HEK293T (cell line): Measurements from ENCODE around the gene CTPS2.

Experiments used
- CTCF ChIA-PET: fragments of 350-600 bp; formaldehyde crosslinking; extraction: SDS; loops from one replicate; lab custom pipeline; 2021; ENCODE audit warnings: antibody characterized with exemption, inconsistent platforms; lab: Yijun Ruan, JAX
- POLR2A ChIA-PET: fragments of 350-600 bp; formaldehyde crosslinking; extraction: SDS; loops from one replicate; lab custom pipeline; 2020; ENCODE audit warnings: antibody characterized with exemption, inconsistent platforms; lab: Yijun Ruan, JAX
- DNase-seq: peaks from one replicate; pipeline ENCODE4 v3.0.0; 2012; ENCODE audit warnings: mixed read lengths; ENCODE audit errors: extremely low spot score
- ARNT ChIP-seq: fragments of 450-650 bp; IDR thresholded peaks from 2 replicates; pipeline ENCODE4 v1.6.1; 2017; ENCODE audit warnings: mild to moderate bottlenecking
- BHLHE40 ChIP-seq: fragments of 450-650 bp; IDR thresholded peaks from 2 replicates; pipeline ENCODE4 v1.6.1; 2016; ENCODE audit warnings: mild to moderate bottlenecking, moderate library complexity, borderline replicate concordance
- CTBP1 ChIP-seq: fragments of 450-650 bp; IDR thresholded peaks from 2 replicates; pipeline ENCODE4 v1.6.1; 2016; ENCODE audit warnings: borderline replicate concordance
- ELF4 ChIP-seq: fragments of 450-650 bp; IDR thresholded peaks from 2 replicates; pipeline ENCODE4 v1.6.1; 2017; ENCODE audit warnings: antibody characterized with exemption
- FOXA1 ChIP-seq: fragments of 450-650 bp; IDR thresholded peaks from 2 replicates; pipeline ENCODE4 v1.6.1; 2016; ENCODE audit warnings: mild to moderate bottlenecking
- FOXK2 ChIP-seq: fragments of 450-650 bp; IDR thresholded peaks from 2 replicates; pipeline ENCODE4 v1.6.1; 2016; ENCODE audit warnings: mild to moderate bottlenecking
- FOXM1 ChIP-seq: fragments of 450-650 bp; IDR thresholded peaks from 2 replicates; pipeline ENCODE4 v1.6.1; 2017; ENCODE audit warnings: mild to moderate bottlenecking, borderline replicate concordance
- HDGF ChIP-seq: fragments of 450-650 bp; IDR thresholded peaks from 2 replicates; pipeline ENCODE4 v1.6.1; 2017; ENCODE audit warnings: antibody characterized with exemption, borderline replicate concordance
- L3MBTL2 ChIP-seq: fragments of 450-650 bp; conservative IDR thresholded peaks from 2 replicates; pipeline ENCODE4 v1.6.1; 2016; ENCODE audit warnings: mild to moderate bottlenecking
- LEF1 ChIP-seq: fragments of 450-650 bp; IDR thresholded peaks from 2 replicates; pipeline ENCODE4 v1.6.1; 2017; ENCODE audit warnings: mild to moderate bottlenecking, borderline replicate concordance
- NFRKB ChIP-seq: fragments of 450-650 bp; IDR thresholded peaks from 2 replicates; pipeline ENCODE4 v1.6.1; 2016; ENCODE audit warnings: mild to moderate bottlenecking, moderate library complexity
- PKNOX1 ChIP-seq: fragments of 450-650 bp; IDR thresholded peaks from 2 replicates; pipeline ENCODE4 v1.6.1; 2016
- SP1 ChIP-seq: fragments of 450-650 bp; IDR thresholded peaks from 2 replicates; pipeline ENCODE4 v1.6.1; 2017
- SUZ12 ChIP-seq: fragments of 450-650 bp; IDR thresholded peaks from 2 replicates; pipeline ENCODE4 v1.6.1; 2016; ENCODE audit warnings: mild to moderate bottlenecking
- TARDBP ChIP-seq: fragments of 450-650 bp; IDR thresholded peaks from 2 replicates; pipeline ENCODE4 v1.6.1; 2016
- ZNF384 ChIP-seq: fragments of 450-650 bp; IDR thresholded peaks from 2 replicates; pipeline ENCODE4 v1.6.1; 2016

Gene CTPS2

GRCh38 chrX:16589211-16589610, 123.3 kb downstream of the CTPS2 start:
- CTCF ChIA-PET = interaction anchor here (0.7 kb wide), 1 partner anchor 153 kb away, joined by 3 read pairs; no protein-coding TSS in a partner anchor
- no peak for TF ChIP-seq BHLHE40
- TF ChIP-seq SP1 = no peak
- no peak for TF ChIP-seq FOXM1
- no peak for TF ChIP-seq CTBP1
- no peak for TF ChIP-seq LEF1
- TF ChIP-seq TARDBP = no peak
- TF ChIP-seq SUZ12 = no peak
- TF ChIP-seq FOXK2 = no peak
- TF ChIP-seq NFRKB = no peak
- no peak for TF ChIP-seq L3MBTL2
- TF ChIP-seq ARNT = no peak
- TF ChIP-seq HDGF = no peak
- no peak for TF ChIP-seq FOXA1
- no peak for TF ChIP-seq ELF4
- no peak for TF ChIP-seq ZNF384
- no peak for TF ChIP-seq PKNOX1
- DNase-seq = no peak
- POLR2A ChIA-PET = no interaction called here

GRCh38 chrX:16588266-16588665, 124.2 kb downstream of the CTPS2 start:
- DNase-seq = no peak
- ChIA-PET CTCF (no interaction called here), POLR2A (no interaction called here)
- no peak for TF ChIP-seq FOXA1
- TF ChIP-seq TARDBP = no peak
- TF ChIP-seq SP1 = no peak
- no peak for TF ChIP-seq ZNF384
- TF ChIP-seq L3MBTL2 = no peak
- no peak for TF ChIP-seq BHLHE40
- no peak for TF ChIP-seq CTBP1
- no peak for TF ChIP-seq FOXM1
- TF ChIP-seq SUZ12 = no peak
- no peak for TF ChIP-seq FOXK2
- TF ChIP-seq ELF4 = no peak
- TF ChIP-seq PKNOX1 = no peak
- TF ChIP-seq LEF1 = no peak
- no peak for TF ChIP-seq ARNT

- no peak for DNase-seq
- ChIA-PET CTCF (no interaction called here), POLR2A (no interaction called here)
- TF ChIP-seq FOXM1 (no peak), SUZ12 (no peak), ELF4 (no peak), BHLHE40 (no peak), ZNF384 (no peak), ARNT (no peak), L3MBTL2 (no peak), LEF1 (no peak), HDGF (no peak), CTBP1 (no peak), TARDBP (no peak), FOXA1 (no peak), NFRKB (no peak), FOXK2 (no peak), SP1 (no peak), PKNOX1 (no peak)
These were observed 124.6 kb downstream of the CTPS2 start for GRCh38 chrX:16587836-16588235.

GRCh38 chrX:16586377-16587112, 125.9 kb downstream of the CTPS2 start:
- CTCF ChIA-PET = no interaction called here
- no peak for DNase-seq
- POLR2A ChIA-PET = no interaction called here
- TF ChIP-seq L3MBTL2 (no peak), LEF1 (no peak), BHLHE40 (no peak)

- ChIA-PET CTCF (no interaction called here), POLR2A (no interaction called here)
- TF ChIP-seq PKNOX1 (no peak), FOXK2 (no peak), TARDBP (no peak), CTBP1 (no peak), BHLHE40 (no peak), FOXA1 (no peak), L3MBTL2 (no peak), LEF1 (no peak), ZNF384 (no peak), ARNT (no peak), FOXM1 (no peak), SP1 (no peak), SUZ12 (no peak), ELF4 (no peak)
- DNase-seq = no peak
These were observed 126.7 kb downstream of the CTPS2 start for GRCh38 chrX:16585486-16586376.
